GM19043 (cell line): Measurements from ENCODE around the gene PLA2G5.

Experiments used
- ATAC-seq: cut with Tn5 transposase; IDR thresholded peaks from one replicate; pipeline ENCODE4 v1.9.1; 2021; ENCODE audit warnings: low read depth; ENCODE audit not compliant: unreplicated experiment

The PLA2G5 gene

GRCh38 chr1:20141001-20141400 is 71.0 kb downstream of the PLA2G5 start:
- ATAC-seq = no peak

- ATAC-seq = no peak
These were observed 71.5 kb downstream of the PLA2G5 start for GRCh38 chr1:20141466-20141865.
